Neural cell (in vitro differentiated cells): Measurements from ENCODE around the gene PPFIA4. TPM values are rescaled to one million over a fixed set of nuclear protein-coding genes. Genes with fewer than 3 reads are reported as not detected.

Experiments used
- H2AFZ ChIP-seq: fragments of 200-600, 300-800 bp; sonication (generic), shearing (Covaris generic); 2 replicates; pipeline ENCODE4 v1.6.0; 2014; ENCODE audit warnings: low read depth, mild to moderate bottlenecking, antibody characterized with exemption, low read length, moderate library complexity
- H3F3A ChIP-seq: fragments of 200-600 bp; shearing (Covaris generic); 2 replicates; pipeline ENCODE4 v1.6.1; 2016; ENCODE audit warnings: mild to moderate bottlenecking, moderate library complexity, mixed read lengths, antibody characterized with exemption, low read length; ENCODE audit not compliant: insufficient read depth, poor library complexity, severe bottlenecking
- H3K27ac ChIP-seq: fragments of 200-600, 300-800 bp; sonication (generic), shearing (Covaris generic); 2 replicates; pipeline ENCODE4 v1.5.1; 2014; ENCODE audit warnings: mild to moderate bottlenecking, low read length, moderate library complexity
- H3K27me3 ChIP-seq: fragments of 300-800, 200-600 bp; sonication (generic), shearing (Covaris generic); 2 replicates; pipeline ENCODE4 v1.6.0; 2014; ENCODE audit warnings: mild to moderate bottlenecking, low read depth, low read length, moderate library complexity; ENCODE audit not compliant: insufficient read depth
- H3K36me3 ChIP-seq: fragments of 300-800, 200-600 bp; sonication (generic), shearing (Covaris generic); 2 replicates; pipeline ENCODE4 v1.5.1; 2014; ENCODE audit warnings: mild to moderate bottlenecking, antibody characterized with exemption, low read length, moderate library complexity; ENCODE audit not compliant: insufficient read depth
- H3K4me2 ChIP-seq: fragments of 300-800, 200-600 bp; sonication (generic), shearing (Covaris generic); 2 replicates; pipeline ENCODE4 v1.6.0; 2014; ENCODE audit warnings: mild to moderate bottlenecking, low read length
- H3K4me3 ChIP-seq: fragments of 300-800, 200-600 bp; sonication (generic), shearing (Covaris generic); 2 replicates; pipeline ENCODE4 v1.5.1; 2014; ENCODE audit warnings: mild to moderate bottlenecking, low read length, moderate library complexity
- H3K79me2 ChIP-seq: fragments of 200-600 bp; shearing (Covaris generic); replicated peaks from 2 replicates; pipeline ENCODE4 v1.6.0; 2014; ENCODE audit warnings: mild to moderate bottlenecking, low read length, moderate library complexity; ENCODE audit not compliant: insufficient read depth
- H3K9ac ChIP-seq: fragments of 300-800, 200-600 bp; sonication (generic), shearing (Covaris generic); 2 replicates; pipeline ENCODE4 v1.6.1; 2016; ENCODE audit warnings: mild to moderate bottlenecking, low read length, mixed read lengths
- H3K9me2 ChIP-seq: fragments of 200-600 bp; shearing (Covaris generic); 2 replicates; pipeline ENCODE4 v1.6.1; 2016; ENCODE audit warnings: mild to moderate bottlenecking, low read length, mixed read lengths; ENCODE audit not compliant: insufficient read depth
- H3K9me3 ChIP-seq: fragments of 200-600, 300-800 bp; sonication (generic), shearing (Covaris generic); 2 replicates; pipeline ENCODE4 v1.6.1; 2016; ENCODE audit warnings: mild to moderate bottlenecking, mixed run types, low read length, moderate library complexity, mixed read lengths
- H4K20me1 ChIP-seq: fragments of 200-600 bp; shearing (Covaris generic); 2 replicates; pipeline ENCODE4 v1.6.1; 2016; ENCODE audit warnings: mild to moderate bottlenecking, mixed run types; ENCODE audit not compliant: insufficient read depth
- CTCF ChIP-seq: fragments of 450-650 bp; IDR thresholded peaks from 2 replicates; pipeline ENCODE4 v1.5.1; 2014; ENCODE audit warnings: antibody characterized with exemption, mild to moderate bottlenecking, moderate library complexity; ENCODE audit not compliant: poor library complexity, severe bottlenecking
- EP300 ChIP-seq: fragments of 450-650 bp; conservative IDR thresholded peaks from 2 replicates; pipeline ENCODE4 v1.6.1; 2014; ENCODE audit warnings: antibody characterized with exemption, mild to moderate bottlenecking, moderate library complexity; ENCODE audit not compliant: poor library complexity, severe bottlenecking
- EZH2 ChIP-seq: fragments of 200-600, 300-800 bp; shearing (Covaris generic), sonication (generic); IDR thresholded peaks from 2 replicates; pipeline ENCODE4 v1.6.1; 2014; ENCODE audit warnings: antibody characterized with exemption, low read length, borderline replicate concordance, mild to moderate bottlenecking; ENCODE audit not compliant: insufficient read depth, poor library complexity, severe bottlenecking
- MXI1 ChIP-seq: fragments of 450-650 bp; conservative IDR thresholded peaks from 2 replicates; pipeline ENCODE4 v1.6.1; 2014; ENCODE audit warnings: antibody characterized with exemption, mild to moderate bottlenecking; ENCODE audit not compliant: poor library complexity, severe bottlenecking
- POLR2AphosphoS5 ChIP-seq: IDR thresholded peaks from 2 replicates; pipeline ENCODE4 v1.6.1; 2012
- RAD21 ChIP-seq: fragments of 450-650 bp; conservative IDR thresholded peaks from 2 replicates; pipeline ENCODE4 v1.6.1; 2014; ENCODE audit warnings: antibody characterized with exemption, mild to moderate bottlenecking, moderate library complexity
- REST ChIP-seq: IDR thresholded peaks from 2 replicates; pipeline ENCODE4 v1.6.1; 2012; ENCODE audit warnings: borderline replicate concordance
- SMC3 ChIP-seq: fragments of 450-650 bp; conservative IDR thresholded peaks from 2 replicates; pipeline ENCODE4 v1.6.1; 2014; ENCODE audit warnings: antibody characterized with exemption, mild to moderate bottlenecking, moderate library complexity; ENCODE audit not compliant: poor library complexity
- TAF1 ChIP-seq: IDR thresholded peaks from 2 replicates; pipeline ENCODE4 v1.6.1; 2012; ENCODE audit warnings: low read depth
- polyA plus RNA-seq: library from polyadenylated mRNA; depleted of rRNA; stranded (reverse); fragments of >200 nt; gene quantifications from 2 replicates; pipeline ENCODE4 v1.2.3, GENCODE V29; 2014

PPFIA4 gene
- polyA plus RNA-seq, 1 donor from 2014 or later: 1.6 TPM

- Histone ChIP-seq H3K9me3 (no peaks in the 10 kb centered on the region), H3K4me3 (no peak overlapping the region), H3K9ac (no peak overlapping the region), H3K79me2 (no peaks in the 10 kb centered on the region), H3K27ac (no peak overlapping the region), H3K4me2 (no peak overlapping the region), H2AFZ (no peak overlapping the region), H4K20me1 (no peaks in the 10 kb centered on the region), H3K27me3 (no peaks in the 10 kb centered on the region), H3K9me2 (no peaks in the 10 kb centered on the region), H3K36me3 (no peaks in the 10 kb centered on the region), H3F3A (no peaks in the 10 kb centered on the region)
- TF ChIP-seq REST: no peak
- TF ChIP-seq CTCF: no peak
- TF ChIP-seq SMC3: no peak
- TF ChIP-seq MXI1: no peak
- TF ChIP-seq RAD21: no peak
- no peak for TF ChIP-seq EZH2
- TF ChIP-seq POLR2AphosphoS5: no peak
- no peak for TF ChIP-seq EP300
- TF ChIP-seq TAF1: no peak
Measured at GRCh38 chr1:203036135-203036534, 9.8 kb downstream of the PPFIA4 start.

GRCh38 chr1:203036537-203036936, 10.2 kb downstream of the PPFIA4 start:
- Histone ChIP-seq H3K27ac (no peak overlapping the region), H3K79me2 (no peaks in the 10 kb centered on the region), H3F3A (no peaks in the 10 kb centered on the region)

More at GRCh38 chr1:203036537-203036936, 10.2 kb downstream of the PPFIA4 start:
- no peak overlapping the region for H2AFZ ChIP-seq
- no peaks in the 10 kb centered on the region for H3K9me2 ChIP-seq
- no peaks in the 10 kb centered on the region for H3K9me3 ChIP-seq
- H3K27me3 ChIP-seq: no peaks in the 10 kb centered on the region
- no peak overlapping the region for H3K9ac ChIP-seq
- H3K36me3 ChIP-seq: no peaks in the 10 kb centered on the region
- no peak overlapping the region for H3K4me3 ChIP-seq
- no peak for TF ChIP-seq EP300
- TF ChIP-seq CTCF: no peak
- TF ChIP-seq EZH2: no peak
- no peak for TF ChIP-seq MXI1
- no peak for TF ChIP-seq RAD21
- no peak for TF ChIP-seq SMC3
- no peak for TF ChIP-seq POLR2AphosphoS5
- no peak for TF ChIP-seq TAF1
- H4K20me1 ChIP-seq: no peaks in the 10 kb centered on the region
- H3K4me2 ChIP-seq: no peak overlapping the region
